ENCODE data around the gene BBS9.

Gene BBS9

GRCh38 chr7:33547880-33548279, 418.5 kb downstream of the BBS9 start:
- no peak for DNase-seq (ENCODE audit: low read depth in 2 of 2)

DNA sequence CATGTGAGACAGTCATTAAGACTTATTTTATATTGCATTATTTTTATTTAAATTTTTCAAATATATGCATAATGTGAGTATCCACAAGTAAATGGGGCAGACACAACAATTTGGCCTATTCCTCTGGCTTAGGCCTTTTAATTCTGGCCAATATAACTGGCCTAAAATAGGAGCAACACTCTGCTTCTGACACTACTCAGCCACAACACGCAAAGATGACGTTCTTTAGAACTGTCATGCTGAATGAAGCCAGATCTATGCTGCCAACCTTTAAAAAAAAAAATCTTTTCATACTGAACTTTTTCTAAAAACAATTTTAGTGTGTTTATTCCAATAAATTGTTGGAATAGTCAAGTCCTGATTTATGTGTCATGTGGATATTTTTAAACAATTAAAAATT, 421.0 kb downstream of the BBS9 start:
- no peak for DNase-seq (ENCODE audit: low read depth in 2 of 2)

GRCh38 chr7:33550979-33551378, 421.6 kb downstream of the BBS9 start:
- DNase-seq (ENCODE audit: low read depth in 2 of 2), result no peak

DNA sequence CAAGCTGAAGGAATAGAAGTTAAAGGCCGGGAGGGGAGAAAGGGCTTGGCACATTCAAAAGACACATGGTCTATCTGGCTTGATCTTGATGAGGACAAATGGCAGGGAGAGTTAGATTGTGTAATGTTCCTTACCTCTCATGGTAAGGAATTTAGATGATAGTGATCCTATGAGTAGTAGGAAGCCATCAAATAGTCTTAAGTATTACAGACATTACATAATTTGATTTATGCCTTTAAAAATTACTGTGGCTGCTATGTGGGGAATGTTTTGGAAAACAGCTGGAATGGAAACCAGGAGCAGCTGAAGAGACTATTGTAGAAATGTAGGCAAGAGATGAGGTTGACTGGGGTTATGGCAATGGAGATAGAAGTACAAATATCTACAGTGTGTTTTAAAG, 424.7 kb downstream of the BBS9 start:
- DNase-seq (ENCODE audit: low read depth in 2 of 2), result peak; percentile 56 to 59

- no peak for DNase-seq (ENCODE audit: low read depth in 2 of 2)
Measured at GRCh38 chr7:33554576-33554975, 425.2 kb downstream of the BBS9 start.

DNA sequence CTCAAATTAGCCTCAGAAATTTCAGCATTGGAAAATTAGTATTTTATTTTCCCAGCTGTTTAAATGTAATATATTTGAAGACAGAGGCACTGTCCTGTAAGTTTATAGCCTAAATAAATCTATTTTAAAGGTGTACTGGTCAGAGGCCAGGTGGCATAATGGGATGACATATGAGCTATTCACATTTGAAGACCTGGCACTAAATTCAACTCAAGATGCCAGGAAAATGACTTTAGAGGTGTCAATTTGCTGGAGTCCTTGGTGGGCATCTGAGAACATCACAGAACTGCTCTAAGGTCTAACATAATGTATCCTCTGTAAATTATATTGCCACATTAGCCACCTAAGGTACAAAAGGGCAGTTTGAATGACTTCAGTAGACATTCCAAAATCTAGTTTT, 427.1 kb downstream of the BBS9 start:
- no peak for DNase-seq (ENCODE audit: low read depth in 2 of 2)

GRCh38 chr7:33558549-33559323, 429.4 kb downstream of the BBS9 start:
- no peak for DNase-seq (ENCODE audit: low read depth in 2 of 2)

DNA sequence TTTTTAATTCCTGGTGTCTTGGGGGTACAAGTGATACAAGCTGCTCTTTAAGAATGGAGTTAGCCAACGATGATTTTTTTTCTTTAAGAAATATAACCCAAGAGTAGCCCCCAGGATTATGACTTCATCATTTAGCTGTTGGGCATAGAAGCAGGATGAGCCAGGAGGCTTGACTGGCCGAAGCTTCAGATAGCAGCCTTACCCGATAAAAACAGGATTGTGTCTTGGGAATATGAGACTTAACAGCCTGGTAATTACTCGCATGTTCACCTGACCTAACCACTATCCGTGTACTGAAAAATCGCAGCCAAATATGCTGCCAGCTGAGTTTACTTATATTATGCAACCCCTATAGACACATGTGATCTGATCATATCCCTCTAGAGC, 430.0 kb downstream of the BBS9 start:
- no peak for DNase-seq (ENCODE audit: low read depth in 2 of 2)

- DNase-seq (ENCODE audit: low read depth in 2 of 2), result no peak
Measured at GRCh38 chr7:33562996-33563395, 433.6 kb downstream of the BBS9 start.

GRCh38 chr7:33563651-33564050, 434.3 kb downstream of the BBS9 start:
- no peak for DNase-seq (ENCODE audit: low read depth in 2 of 2)

GRCh38 chr7:33578166-33578565, 448.8 kb downstream of the BBS9 start:
- no peak for DNase-seq (ENCODE audit: low read depth in 2 of 2)

DNA sequence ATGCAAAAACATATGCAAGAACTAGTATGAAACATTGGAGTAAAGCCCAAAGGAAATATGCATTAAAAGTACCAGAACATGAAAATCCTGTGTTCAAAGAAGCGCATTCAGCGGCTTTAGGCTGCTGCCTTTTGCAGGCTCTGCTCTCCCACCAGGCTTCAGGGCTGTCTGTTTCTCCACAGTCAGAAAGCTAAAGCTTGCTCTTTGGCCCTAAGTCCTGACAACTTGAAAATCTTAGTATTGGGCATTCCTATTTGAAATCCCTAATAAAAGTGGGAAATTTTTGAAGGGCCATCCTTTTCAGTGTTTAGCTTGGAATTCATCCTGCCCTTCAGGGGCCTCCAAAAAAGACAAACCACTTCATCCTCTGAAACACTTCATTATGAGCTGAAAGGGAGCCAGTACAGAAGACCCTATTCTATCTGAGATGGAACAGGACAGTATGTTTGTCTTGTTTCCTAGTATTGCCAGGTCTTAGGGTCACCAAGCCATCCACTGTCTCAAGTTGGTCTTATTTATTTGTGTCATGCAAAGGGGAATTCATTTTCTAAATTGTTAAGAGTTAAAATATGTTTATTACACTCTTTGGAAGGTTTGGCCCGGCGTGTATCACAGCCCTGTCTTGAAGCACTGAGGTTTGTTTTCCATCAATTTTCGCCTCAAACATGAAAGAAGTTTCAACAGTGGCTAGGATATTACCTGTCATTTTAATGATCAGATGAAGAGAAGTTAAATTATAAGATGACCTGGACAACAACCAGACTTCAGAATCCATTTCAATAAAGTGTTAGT, 449.7 kb downstream of the BBS9 start:
- no peak for DNase-seq (ENCODE audit: low read depth in 2 of 2)

DNA sequence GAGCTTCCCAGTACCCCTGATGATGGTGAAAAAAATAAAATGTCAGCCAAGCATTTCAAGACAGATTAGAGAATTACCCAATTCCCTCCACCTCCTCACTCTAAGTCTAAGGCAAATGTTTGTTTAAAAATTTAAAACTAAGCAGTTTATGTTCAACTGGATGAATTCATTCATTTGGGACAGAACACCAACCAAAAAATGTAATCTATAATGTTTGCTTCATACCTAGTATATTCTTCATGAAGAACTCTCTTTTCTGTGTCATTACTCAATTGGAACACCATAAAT, 450.3 kb downstream of the BBS9 start:
- no peak for DNase-seq (ENCODE audit: low read depth in 2 of 2)

- DNase-seq (ENCODE audit: low read depth in 2 of 2), result no peak
Measured at GRCh38 chr7:33581236-33581635, 451.9 kb downstream of the BBS9 start.

DNA sequence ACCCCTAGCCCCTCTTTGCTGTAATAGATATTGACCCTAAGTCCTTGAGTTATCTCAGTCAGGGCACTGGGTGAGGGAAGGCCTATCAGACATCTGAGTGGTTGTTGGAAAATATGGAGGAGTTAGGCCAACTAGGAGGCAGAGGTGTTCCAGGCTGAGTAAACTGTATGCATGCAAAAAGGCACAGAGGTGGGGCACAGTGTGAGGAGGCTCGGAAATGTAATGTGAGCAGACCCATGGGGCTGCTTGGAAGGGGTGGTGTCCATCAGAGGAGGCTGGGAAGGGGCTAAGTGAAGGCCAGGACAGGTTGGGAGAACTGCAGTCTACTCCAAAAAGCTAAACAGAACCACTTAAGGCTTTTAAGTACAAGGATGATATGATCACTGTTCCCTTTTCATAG, 452.7 kb downstream of the BBS9 start:
- no peak for DNase-seq (ENCODE audit: low read depth in 2 of 2)

DNA sequence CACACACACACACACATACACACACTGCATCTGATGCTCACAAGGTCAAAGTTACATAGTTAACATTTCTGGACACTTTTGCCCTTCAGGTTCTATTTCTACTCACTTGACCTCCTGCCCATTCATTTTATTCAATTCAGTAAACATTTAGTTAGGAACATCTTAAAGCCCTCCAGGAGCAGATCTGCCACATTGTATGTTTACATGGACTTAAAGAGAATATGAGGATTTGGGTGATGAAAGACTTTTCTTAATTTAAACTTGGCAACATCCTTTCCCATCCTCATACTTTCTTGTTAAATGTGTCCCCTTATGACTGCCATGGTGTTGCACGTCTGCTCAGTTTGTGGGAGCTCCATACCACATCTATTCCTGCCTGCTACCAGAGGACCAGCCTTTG, 453.2 kb downstream of the BBS9 start:
- DNase-seq (ENCODE audit: low read depth in 2 of 2), result no peak

GRCh38 chr7:33589911-33590310, 460.5 kb downstream of the BBS9 start:
- no peak for DNase-seq (ENCODE audit: low read depth in 2 of 2)

DNA sequence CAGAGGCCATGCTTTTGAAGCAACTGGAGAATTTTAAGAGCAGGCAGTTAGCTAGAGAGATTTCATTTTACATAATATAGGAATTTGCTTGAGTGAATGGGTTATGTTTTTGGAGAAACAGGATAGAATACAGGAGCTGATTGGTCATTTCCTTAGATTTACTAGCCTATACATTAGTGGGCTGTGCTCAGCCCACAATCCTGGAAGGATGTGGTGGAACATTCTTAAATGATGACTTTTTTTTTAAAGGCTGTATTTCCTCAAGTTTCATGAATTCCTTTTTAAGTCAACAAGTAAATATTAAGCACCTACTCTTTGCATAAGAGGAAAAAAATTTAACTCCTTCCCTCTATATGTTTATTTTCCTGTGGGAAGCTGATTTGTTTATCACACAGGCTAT, 461.6 kb downstream of the BBS9 start:
- peak; percentile 45 to 61 for DNase-seq (ENCODE audit: low read depth in 2 of 2)

GRCh38 chr7:33591490-33591889, 462.1 kb downstream of the BBS9 start:
- DNase-seq (ENCODE audit: low read depth in 2 of 2), result no peak

GRCh38 chr7:33592718-33593117, 463.4 kb downstream of the BBS9 start:
- DNase-seq (ENCODE audit: low read depth in 2 of 2), result no peak

- no peak for DNase-seq (ENCODE audit: low read depth in 2 of 2)
Measured at GRCh38 chr7:33593611-33594010, 464.2 kb downstream of the BBS9 start.

GRCh38 chr7:33596686-33597085, 467.3 kb downstream of the BBS9 start:
- DNase-seq (ENCODE audit: low read depth in 2 of 2), result no peak

- no peak for DNase-seq (ENCODE audit: low read depth in 2 of 2)
Measured at GRCh38 chr7:33597181-33597580, 467.8 kb downstream of the BBS9 start.

DNA sequence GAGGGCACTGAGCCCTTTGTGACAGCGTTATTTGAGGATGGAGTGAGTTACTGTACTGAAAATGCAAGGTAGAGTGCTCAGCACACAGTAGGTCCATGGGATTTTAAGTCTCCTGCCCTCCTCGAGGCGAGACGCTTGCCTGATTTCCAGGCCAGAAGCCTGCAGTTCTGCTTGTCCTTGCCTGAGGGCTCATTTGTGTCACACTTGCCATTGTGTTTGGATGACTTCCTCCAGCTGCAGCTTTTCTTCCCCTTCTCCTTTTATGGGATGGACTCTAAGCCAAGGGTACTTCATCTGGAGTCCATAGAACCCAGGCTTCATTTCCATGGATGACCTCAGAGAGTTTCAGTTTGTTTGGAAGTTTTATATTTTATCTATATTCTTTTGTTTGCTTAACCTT, 471.7 kb downstream of the BBS9 start:
- DNase-seq (ENCODE audit: low read depth in 2 of 2), result no peak

All from fibroblast of skin of left biceps (primary cell).